GM21576 (cell line): Measurements from ENCODE around the gene MYCL.

Source experiments
- ATAC-seq: cut with Tn5 transposase; IDR thresholded peaks from one replicate; pipeline ENCODE4 v1.9.1; 2021; ENCODE audit warnings: mild to moderate bottlenecking, moderate library complexity; ENCODE audit not compliant: unreplicated experiment

Gene MYCL

GRCh38 chr1:39857126-39857878 lies 44.4 kb downstream of the MYCL start:
- no peak for ATAC-seq

GRCh38 chr1:39854738-39855137 lies 47.0 kb downstream of the MYCL start:
- ATAC-seq, result no peak

- ATAC-seq, result no peak
These were observed 47.4 kb downstream of the MYCL start for GRCh38 chr1:39854314-39854713.

- ATAC-seq, result no peak
These were observed 48.8 kb downstream of the MYCL start for GRCh38 chr1:39852876-39853275.

- ATAC-seq, result no peak
These were observed 49.4 kb downstream of the MYCL start for GRCh38 chr1:39852214-39852791.

- ATAC-seq, result no peak
These were observed 51.0 kb downstream of the MYCL start for GRCh38 chr1:39850606-39851216.

- no peak for ATAC-seq
These were observed 52.5 kb downstream of the MYCL start for GRCh38 chr1:39849203-39849602.

- ATAC-seq, result no peak
These were observed 53.8 kb downstream of the MYCL start for GRCh38 chr1:39847940-39848339.

GRCh38 chr1:39846796-39847195 lies 54.9 kb downstream of the MYCL start:
- no peak for ATAC-seq

- peak; percentile 55 for ATAC-seq
These were observed 55.8 kb downstream of the MYCL start for GRCh38 chr1:39845569-39846566.
